ENCODE measurements around the gene IER5. TPM values are rescaled to one million over a fixed set of nuclear protein-coding genes. Genes with fewer than 3 reads are reported as not detected.
A peak's percentile ranks its signal among the peaks of the same experiment; 100 is the strongest.

Gene IER5
- total and polyA plus RNA-seq, 9 of the 15 experiments (the other 6 are each of a cell fraction or from before 2014, with no cell fraction given): 2.4 to 32.1 (median 12.0) TPM

- TF ChIP-seq ZBTB26 (CRISPR knock-in tag; IDR thresholded peaks at IDR 0.05) (no peak), E4F1 (CRISPR knock-in tag; IDR thresholded peaks at IDR 0.05; ENCODE audit: borderline replicate concordance) (no peak), SMAD4 (CRISPR knock-in tag; conservative IDR thresholded peaks at IDR 0.05) (peak; percentile 72), ZFX (CRISPR knock-in tag; IDR thresholded peaks at IDR 0.05) (peak; percentile 95), MED1 (CRISPR knock-in tag; IDR thresholded peaks at IDR 0.05; ENCODE audit: borderline replicate concordance) (no peak), ZNF197 (CRISPR knock-in tag; IDR thresholded peaks at IDR 0.05; ENCODE audit: low read depth) (no peak), HDAC8 (tag; IDR thresholded peaks at IDR 0.05) (no peak), TCFL5 (CRISPR knock-in tag; conservative IDR thresholded peaks at IDR 0.05) (no peak), RFX7 (CRISPR knock-in tag; IDR thresholded peaks at IDR 0.05) (no peak), YY1 (IDR thresholded peaks at IDR 0.05; ENCODE audit: borderline replicate concordance in 1 of 3, control insufficient read depth in 1 of 3, extremely low read depth in 1 of 3, insufficient read depth in 3 of 3, insufficient read length in 1 of 3, insufficient replicate concordance in 2 of 3, low read depth in 1 of 3, low read length in 2 of 3) (peak in 1 of 3 experiments; percentile 74), RUNX1 (IDR thresholded peaks at IDR 0.05; ENCODE audit: low read depth) (0 out of 2 replicates have a peak, but pooled peaks have one; percentile 26), THAP12 (CRISPR knock-in tag; IDR thresholded peaks at IDR 0.05) (peak; percentile 89), TAF7 (tag; IDR thresholded peaks at IDR 0.05) (0 out of 2 replicates have a peak, but pooled peaks have one; percentile 6), TEAD4 (IDR thresholded peaks at IDR 0.05; ENCODE audit: low read length) (no peak), TEAD4 (CRISPR knock-in tag; IDR thresholded peaks at IDR 0.05; ENCODE audit: borderline replicate concordance) (no peak), SNAPC5 (CRISPR knock-in tag; IDR thresholded peaks at IDR 0.05) (no peak), TFE3 (CRISPR knock-in tag; IDR thresholded peaks at IDR 0.05) (no peak), SIN3B (IDR thresholded peaks at IDR 0.05; ENCODE audit: low read depth) (no peak)
Observed at GRCh38 chr1:181105134-181106021, 16.9 kb downstream of the IER5 start (continued).
